NCI-H1048 (cell line): ENCODE measurements around the gene METTL6.
"Not testable (repeated sequence)": the region's sequence is repeated elsewhere in the genome, so short reads cannot be mapped to it uniquely, and the experiment has no call there.

Experiments
- DNase-seq: peaks from one replicate; lab custom pipeline; 2025; lab: John Stamatoyannopoulos, UW

METTL6 gene

GRCh38 chr3:15368561-15369135 is 58.7 kb downstream of the METTL6 start:
- DNase-seq = no peak

GRCh38 chr3:15367059-15367458 is 60.3 kb downstream of the METTL6 start:
- no peak for DNase-seq

GRCh38 chr3:15364078-15364477 is 63.3 kb downstream of the METTL6 start:
- DNase-seq = not testable (repeated sequence)

GRCh38 chr3:15361494-15362214 is 65.7 kb downstream of the METTL6 start:
- DNase-seq = no peak

- no peak for DNase-seq
Measured at GRCh38 chr3:15360788-15361493, 66.4 kb downstream of the METTL6 start.
